Urothelium cell line (cell line): ENCODE results near the gene OR51E2.

Experiments used
- DNase-seq: peaks from one replicate; pipeline ENCODE4 v3.0.0; 2011; ENCODE audit warnings: low spot score, mixed read lengths
- FAIRE-seq: peaks from 2 replicates; lab custom pipeline; 2011; peaks lifted over from hg19 to GRCh38; lab: Jason Lieb, UNC

The OR51E2 gene

DNA sequence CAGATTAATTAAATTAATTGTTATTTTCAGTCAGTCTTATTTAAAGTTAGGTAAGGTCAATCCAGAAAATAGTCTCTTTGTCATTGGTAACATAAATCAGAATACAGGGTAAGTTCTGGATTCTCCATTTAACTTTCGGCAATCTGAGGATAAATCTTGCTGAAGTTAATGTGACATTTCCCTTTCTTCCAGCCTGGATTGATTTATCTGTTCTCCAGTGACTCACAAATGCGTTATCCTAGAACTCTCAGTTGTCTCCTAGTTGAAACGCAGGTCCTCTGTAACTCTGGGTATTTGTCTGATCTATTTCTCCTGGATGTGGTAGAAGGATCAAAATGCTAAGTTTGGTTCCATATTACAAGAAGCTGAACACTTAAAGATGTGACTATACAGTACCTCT is 32.9 kb downstream of the OR51E2 start:
- DNase-seq (no peak), FAIRE-seq (no peak)

DNA sequence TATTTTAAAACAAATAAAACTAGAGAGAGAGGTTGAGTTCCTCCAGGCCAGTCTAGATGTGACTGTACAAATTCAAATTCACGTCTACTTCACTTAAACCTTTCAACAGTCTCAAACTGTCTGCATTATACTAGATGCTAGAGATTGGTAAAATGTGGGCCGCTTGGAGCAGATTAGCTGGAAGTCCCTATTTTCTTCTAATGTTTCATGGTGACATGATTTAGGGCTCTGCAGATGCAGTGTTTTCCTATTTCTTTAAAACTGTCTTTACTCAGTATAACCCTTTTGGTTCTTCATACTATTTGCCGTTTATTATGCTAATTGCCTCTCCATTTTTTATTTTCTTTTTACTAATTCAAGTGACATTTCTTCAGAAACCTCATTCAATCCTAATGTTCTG is 33.5 kb downstream of the OR51E2 start:
- FAIRE-seq: no peak

DNA sequence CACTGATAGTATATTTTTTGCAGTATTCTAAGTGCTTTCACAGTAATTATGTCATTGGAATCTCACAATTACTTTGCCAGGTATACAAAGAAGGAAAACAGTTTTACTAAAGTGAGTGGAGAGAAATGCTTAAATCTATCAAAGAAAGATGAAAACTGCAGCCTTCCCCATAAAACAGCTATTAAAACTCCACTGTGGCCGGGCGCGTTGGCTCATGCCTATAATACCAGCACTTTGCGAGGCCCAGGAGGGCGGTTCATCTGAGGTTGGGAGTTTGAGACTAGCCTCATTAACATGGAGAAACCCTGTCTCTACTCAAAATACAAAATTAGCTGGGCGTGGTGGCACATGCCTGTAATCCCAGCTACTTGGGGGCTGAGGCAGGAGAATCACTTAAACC is 34.8 kb downstream of the OR51E2 start:
- no peak for FAIRE-seq
- DNase-seq: no peak

More for the DNA sequence above, 33.5 kb downstream of the OR51E2 start:
- no peak for DNase-seq

DNA sequence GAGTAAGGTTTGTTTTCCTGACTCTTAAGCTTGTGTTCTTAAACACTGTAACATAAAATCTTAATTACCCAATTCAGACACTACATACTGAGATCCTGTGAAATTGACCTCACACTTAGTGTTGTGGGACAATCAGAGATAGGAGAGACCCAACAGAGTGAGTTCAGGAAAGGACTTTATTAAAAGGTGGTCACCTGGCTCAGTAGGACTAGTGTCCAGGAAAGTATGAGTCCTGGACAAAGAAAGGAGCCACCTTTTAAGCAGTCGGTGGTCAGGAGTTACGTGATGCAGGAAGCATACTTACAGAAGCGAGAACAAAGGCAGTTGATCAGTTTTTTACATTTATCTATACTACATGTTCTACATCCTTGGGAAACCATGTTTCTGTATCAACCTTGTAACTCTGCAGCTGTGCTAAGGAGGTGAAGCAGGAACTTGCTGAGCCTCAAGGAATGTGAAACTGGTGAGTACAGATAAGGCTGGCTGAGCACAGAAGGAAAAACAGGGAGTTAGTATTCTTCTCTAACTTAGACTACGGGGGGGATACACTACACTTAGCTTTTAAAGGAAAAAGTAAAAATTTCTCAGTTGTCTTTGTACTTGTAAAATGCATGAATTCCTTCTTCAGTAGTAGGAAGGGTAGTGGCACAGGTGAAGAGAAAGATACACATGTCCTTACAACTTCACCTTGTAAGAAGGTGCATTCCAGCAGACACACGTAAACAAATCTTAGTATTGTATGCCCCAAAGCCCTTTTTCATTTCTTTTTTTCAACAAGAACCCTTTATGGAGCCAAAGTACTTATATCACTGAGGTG is 38.8 kb downstream of the OR51E2 start:
- no peak for FAIRE-seq
- no peak for DNase-seq

DNA sequence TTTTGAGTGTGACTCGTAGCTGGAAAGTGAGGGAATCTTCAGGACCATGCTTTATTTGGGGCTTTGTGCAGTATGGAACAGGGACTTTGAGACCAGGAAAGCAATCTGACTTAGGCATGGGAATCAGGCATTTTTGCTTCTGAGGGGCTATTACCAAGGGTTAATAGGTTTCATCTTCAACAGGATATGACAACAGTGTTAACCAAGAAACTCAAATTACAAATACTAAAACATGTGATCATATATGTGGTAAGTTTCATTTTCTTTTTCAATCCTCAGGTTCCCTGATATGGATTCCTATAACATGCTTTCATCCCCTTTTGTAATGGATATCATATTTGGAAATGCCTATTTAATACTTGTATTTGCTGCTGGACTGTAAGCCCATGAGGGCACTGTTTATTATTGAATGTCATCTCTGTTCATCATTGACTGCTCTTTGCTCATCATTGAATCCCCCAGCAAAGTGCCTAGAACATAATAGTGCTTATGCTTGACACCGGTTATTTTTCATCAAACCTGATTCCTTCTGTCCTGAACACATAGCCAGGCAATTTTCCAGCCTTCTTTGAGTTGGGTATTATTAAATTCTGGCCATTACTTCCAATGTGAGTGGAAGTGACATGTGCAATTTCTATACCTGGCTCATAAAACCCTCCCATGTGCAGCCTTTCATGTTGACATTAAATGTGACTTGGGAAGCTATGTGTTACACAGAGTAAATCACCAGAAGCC is 42.9 kb downstream of the OR51E2 start:
- FAIRE-seq: no peak
- no peak for DNase-seq

DNA sequence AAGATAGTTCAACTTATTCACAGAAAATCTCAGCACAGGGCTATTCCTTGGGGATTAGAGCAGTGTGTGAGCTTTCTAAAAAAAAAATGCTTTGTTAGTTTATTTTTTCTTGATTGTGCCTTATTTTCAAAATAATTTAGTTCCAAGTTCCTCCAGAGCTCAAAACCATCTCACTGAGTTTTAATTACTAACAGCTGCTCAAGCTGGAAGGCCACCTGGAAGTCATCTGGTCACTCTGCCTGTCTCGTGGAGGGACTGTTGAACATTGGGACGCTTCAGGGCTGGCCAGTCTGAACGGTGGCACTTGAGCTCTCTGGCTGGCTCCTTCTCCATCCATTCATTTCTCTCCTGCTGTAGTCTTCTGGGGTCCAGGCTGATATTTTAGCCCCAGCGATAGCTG is 49.9 kb downstream of the OR51E2 start:
- no peak for FAIRE-seq
- no peak for DNase-seq

DNA sequence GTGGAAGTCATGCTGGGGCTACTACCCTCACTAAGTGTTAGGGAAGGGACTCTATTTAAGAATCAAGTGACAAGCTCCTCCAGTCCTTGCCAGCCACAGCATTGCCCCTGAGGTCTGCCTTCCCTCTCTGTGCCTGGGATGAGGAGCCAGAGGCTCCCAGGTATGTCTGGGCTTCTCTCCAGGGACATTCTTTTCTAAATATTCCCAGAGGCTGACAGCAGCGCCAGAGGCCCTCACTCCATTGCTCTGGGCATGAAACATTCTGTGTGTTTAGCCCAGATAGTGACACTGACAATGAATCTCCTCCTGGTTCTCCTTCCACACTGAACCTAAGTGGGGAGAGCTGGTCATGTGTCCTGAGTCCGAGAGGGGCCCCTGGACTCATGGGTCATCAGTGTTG is 51.7 kb downstream of the OR51E2 start:
- DNase-seq: no peak
- FAIRE-seq: no peak

DNA sequence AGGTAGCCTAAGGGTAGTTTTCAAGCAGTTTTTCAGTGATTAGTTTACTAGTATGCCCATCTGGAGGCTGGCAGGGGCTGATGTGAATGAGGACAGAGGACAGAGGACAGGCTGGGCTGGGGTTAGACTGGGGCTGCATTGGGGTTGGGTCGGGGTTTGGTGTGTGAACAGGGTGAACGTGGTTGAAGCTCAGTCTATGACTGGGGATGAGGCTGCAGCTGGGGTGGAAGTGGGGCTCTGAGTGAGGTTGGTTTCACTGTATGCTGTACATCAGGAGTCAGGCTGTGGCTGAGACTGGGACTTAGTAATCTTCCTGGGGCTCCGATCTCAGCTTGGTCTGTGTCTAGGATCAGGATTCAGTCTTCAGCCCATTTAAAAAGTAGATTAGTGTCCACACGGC is 53.4 kb downstream of the OR51E2 start:
- FAIRE-seq (no peak), DNase-seq (no peak)

DNA sequence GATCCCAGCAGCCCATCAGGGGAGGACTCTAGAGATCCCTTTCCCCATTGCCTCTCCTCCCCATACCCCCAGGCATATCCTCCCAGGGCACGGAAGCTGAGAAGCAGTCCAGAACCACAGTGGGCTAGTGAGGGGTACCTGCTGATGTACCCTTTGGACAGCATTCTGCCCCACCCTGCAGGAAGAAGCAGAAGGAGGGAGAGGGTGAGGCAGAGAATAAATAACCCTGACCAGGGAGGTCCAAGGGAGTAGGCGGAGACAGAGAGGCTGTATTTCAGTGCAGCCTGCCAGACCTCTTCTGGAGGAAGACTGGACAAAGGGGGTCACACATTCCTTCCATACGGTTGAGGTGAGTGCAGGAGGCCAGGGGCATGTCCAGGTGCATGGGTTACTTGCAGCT is 54.0 kb downstream of the OR51E2 start, which contains the start of gene OR51E1:
Gene OR51E1, plus strand, starts transcription at position 301 of the 400 bp plus-strand sequence. CDS start 8,545 bp downstream, outside the sequence.
- DNase-seq (no peak), FAIRE-seq (no peak)

DNA sequence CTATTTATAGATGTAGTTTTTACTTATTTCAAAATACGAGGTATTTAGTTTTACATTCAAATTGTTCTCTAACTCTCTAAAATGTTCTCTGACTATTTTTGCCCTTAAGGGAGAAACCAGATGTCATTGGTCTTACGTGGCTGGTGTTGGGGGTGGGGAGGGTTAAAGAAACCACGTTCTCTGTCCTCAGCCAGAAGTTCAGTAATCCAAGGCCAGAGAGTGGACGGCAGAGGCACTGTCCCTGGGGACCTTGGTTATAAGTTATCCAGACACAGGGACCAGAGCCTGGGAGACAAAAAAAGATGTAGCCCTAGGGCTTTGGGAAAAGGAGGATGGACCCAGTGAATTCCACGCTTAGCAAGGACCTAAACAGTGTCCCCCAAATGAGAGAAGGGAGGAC is 54.6 kb downstream of the OR51E2 start:
- DNase-seq (no peak), FAIRE-seq (no peak)

DNA sequence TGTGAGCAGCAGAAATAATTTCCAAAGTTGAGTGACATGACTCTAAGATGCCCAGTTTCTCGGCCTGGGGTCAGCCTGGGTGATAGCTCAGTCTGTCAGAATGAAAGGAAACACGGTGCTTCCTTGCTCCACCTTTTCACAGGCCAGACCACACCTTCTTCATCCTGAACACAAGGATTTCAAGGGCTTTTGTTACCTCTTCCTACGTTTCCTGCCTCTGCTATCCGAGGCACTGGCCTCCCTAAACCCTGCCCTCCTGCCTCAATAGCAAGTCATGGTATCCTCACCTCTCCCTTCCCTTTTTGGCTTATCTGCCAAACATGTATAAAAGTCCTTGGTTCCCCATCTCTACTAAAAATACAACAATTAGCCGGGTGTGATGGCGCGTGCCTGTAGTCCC is 55.6 kb downstream of the OR51E2 start:
- FAIRE-seq (no peak), DNase-seq (no peak)

DNA sequence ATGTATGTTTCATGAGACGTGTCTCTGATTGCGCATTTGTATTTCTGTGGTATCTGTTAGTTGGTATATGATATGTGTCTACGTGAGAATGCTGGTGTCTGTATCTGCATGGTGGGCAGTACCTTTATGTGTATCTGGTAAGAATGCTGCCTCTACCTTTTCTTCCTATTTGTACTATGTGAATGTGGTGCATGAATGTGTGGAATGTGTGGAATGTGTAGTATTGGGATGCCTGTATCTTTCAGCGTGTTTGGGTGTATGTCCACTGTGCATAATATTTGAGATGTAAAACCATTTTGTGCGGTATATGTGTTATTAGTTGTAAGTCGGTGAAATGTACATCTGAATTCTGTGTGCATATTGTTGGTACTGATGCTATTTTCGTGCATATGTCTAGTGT is 56.2 kb downstream of the OR51E2 start:
- DNase-seq (peak; percentile 20), FAIRE-seq (peak; percentile 76)

DNA sequence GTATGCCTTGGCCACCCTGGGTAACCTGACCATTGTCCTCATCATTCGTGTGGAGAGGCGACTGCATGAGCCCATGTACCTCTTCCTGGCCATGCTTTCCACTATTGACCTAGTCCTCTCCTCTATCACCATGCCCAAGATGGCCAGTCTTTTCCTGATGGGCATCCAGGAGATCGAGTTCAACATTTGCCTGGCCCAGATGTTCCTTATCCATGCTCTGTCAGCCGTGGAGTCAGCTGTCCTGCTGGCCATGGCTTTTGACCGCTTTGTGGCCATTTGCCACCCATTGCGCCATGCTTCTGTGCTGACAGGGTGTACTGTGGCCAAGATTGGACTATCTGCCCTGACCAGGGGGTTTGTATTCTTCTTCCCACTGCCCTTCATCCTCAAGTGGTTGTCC is 57.7 kb downstream of the OR51E2 start:
- FAIRE-seq (peak; percentile 71), DNase-seq (no peak)

DNA sequence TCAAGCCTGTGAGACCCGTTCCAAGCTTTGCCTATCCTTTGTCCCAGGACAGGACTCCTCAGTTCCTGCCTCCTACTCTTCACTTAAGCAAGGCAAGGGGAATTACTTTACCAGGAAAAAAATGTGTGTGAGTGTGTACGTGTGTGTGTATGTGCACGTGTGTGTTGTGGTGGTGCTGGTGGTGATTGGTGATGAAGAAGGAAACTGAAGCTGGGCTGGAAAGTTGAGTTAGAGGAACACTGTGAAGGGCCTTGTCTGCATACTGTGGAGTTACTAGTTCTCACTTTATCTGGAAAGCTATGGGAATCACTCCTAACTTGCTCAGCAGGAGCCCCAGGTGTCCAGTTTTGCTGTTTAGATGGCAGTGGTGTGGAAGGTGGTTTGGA is 60.0 kb downstream of the OR51E2 start:
- no peak for DNase-seq

DNA sequence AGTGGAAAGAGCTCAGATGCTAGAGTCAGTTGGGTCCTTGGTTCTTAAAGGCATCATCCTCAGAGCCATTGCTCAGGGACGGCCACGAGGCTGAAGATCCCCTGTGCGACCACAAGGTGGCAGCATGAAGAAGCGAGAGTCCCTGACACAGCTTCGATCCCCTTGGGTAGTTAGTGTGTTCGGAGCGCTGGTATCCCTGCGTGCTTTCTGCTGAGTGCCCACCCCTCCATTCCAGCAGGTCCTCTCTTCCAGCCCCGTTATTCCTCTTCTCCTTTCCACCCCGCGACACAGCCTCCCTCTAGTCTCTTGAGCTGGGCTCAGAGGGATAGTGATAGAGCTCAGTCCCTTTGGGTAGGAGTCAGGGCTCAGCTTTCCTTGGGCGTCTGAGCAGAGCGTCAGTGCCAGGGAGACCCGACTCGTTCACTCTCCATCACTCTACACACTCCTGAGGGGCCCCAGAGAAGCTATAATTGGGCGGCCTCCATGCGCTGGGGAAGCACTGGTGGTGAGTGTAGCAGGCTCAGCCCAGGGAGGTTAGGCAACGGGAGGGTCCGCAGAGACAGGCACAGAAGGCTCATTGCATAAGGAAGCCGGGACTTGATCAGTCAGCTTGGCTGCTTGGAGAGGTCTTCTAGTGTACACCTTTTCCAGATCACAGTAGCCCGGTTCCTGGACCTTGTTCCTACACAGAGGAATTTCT is 60.5 kb downstream of the OR51E2 start, which contains the start of gene OR51D1:
Gene OR51D1, plus strand, starts transcription at position 516 of the 700 bp plus-strand sequence. CDS start 2,314 bp downstream, outside the sequence.
- peak; percentile 82 for DNase-seq
- no peak for FAIRE-seq

More for the DNA sequence above, 60.0 kb downstream of the OR51E2 start:
- FAIRE-seq: no peak

DNA sequence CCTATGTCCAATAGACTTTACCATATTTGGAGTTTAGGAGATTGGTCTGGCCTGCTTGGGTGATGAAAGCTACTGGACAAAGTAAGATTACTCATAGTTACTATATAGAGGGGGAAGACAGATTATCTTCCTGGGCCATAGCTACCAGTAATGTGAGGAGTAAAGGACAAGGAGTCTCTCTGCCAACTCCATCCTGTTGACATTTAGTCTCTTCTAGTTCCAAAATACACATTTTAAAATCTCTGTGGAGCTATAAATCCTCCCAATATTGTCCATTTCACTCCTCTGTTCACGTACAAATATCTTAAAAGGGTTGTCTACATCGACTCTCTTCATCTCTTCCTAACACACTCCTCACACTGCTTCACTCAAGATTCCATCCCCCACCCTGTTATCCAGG is 61.5 kb downstream of the OR51E2 start:
- FAIRE-seq: no peak
- DNase-seq: no peak
